Measurements from ENCODE around the gene IMPACT.

IMPACT gene

DNA sequence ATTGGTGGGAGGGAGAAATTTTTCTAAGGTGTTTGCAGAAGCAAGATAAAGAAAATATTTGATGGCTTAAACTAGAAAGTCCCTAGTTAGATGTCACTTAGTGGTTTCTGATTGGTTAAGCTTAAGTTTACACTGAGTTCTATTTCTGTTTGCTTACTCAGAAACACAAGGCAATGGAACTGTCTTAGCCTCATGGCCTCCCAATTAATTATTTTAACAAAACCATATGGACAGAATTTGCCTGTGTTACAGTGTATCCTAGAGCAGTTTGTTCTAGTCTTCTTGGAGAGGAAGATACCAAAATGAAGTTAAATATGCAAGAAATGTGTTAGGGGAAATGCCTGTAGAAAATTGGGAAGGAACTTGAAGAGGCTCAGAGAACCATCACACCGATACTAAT, 4.6 kb upstream of the IMPACT start:
- no peak for DNase-seq (ENCODE audit: low spot score)

DNA sequence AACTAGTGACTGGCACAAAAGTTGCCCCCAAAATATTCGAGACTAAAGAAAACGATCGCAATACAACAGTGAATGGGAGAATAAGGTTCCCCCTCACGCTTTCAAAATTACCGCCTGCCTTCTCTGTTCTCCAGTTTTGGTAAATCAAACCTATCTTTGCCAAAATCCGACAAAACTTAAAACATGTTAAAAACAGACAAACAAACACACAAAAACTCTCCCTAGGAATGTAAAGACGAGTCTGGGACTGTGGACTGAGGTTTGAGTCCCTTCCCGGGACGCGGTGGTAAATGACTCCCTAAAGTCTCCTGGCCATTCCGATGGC, 435 bp upstream of the IMPACT start:
- DNase-seq (ENCODE audit: low spot score): no peak

DNA sequence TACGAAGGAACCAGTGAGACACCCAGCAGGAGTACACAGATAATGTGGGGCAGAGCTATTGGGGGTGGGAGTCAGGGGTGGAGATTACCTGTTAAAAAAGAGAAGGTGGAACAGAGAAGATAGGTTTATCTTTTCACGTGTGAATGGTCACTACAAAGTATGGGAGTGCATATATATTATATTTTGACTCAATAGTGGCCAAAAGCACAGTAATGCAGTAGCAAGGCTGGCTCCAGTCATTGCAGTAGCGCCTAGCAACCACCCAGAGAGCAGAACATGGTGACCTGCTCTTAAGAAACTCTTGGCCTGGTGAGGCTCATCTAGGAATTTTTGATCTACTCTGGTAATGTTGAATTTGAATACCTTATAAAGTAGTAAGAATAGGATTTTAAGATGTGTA, 1.0 kb downstream of the IMPACT start:
- no peak for DNase-seq (ENCODE audit: low spot score)

DNA sequence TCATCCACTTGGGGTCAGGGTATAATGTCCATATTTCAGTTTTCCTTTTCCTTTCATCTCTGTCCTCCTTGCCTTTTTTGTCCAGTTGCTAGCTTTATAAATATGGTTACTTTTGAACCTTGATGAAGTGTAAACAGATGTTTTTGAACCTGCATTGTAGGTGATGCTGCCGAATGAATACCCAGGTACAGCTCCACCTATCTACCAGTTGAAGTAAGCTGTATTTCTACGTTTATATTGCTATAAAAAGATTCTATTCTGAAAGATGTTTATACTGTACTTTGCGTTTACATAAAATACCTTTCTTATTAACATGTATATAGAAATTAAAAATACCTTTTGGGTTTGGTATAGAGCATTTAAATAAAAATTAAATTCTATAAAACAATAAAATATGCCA, 2.2 kb downstream of the IMPACT start:
- no peak for DNase-seq (ENCODE audit: low spot score)

DNA sequence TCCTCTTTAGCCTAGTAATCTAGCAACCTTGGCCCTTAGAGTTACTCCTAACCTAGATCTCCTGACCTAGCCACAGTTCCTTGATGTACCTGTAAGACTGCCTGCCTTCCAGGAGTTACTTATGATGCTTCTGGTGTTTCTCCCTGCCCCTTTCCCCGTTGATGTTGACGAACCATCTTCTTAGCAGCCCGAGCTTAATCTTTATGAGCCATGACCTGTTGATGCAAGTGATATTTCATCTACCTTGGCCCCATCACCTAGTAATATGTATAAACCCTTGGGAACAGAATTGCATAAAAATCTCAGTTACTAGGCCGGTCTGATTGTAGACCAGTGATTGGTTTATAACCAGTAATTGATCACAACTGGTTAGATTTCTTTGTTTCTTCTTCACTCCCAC, 2.7 kb downstream of the IMPACT start:
- no peak for DNase-seq (ENCODE audit: low spot score)

DNA sequence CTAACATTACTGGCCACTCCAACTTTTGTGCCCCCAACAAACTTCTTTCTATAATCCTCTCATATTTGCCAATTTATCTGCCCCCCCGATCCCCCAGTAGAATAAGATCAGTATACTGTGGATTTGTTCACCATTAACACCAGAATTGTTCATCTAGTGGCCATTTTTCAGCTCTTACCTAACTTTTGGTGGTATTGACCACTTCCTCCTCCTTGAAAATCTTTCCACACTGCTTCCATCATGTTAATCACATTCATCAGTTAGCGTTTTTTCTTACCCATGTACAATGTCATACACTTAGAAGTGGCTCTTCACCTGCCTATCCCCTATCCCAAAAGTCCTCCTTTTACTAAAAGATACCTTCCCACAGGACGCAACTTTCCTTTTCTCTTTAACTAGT, 6.1 kb downstream of the IMPACT start:
- no peak for DNase-seq (ENCODE audit: low spot score)

DNA sequence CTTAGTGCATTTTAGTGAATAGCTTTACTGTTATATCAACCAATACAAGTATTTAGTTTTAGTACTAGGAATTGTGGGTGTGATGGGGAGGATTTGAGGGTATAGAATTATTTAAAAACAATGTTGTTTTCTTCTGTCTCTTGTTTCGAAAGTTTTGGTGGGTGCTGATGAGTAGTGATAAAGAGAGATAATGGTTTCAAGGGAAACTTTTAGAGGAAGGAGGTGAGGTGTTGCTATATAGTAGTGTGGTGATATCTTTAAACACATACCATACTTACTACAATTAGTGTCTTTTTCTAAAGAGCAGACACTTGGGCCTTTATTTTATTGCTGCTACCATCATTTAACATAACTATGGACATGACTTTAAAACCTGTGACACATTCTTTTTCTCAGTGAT, 10.5 kb downstream of the IMPACT start:
- DNase-seq (ENCODE audit: low spot score): no peak

DNA sequence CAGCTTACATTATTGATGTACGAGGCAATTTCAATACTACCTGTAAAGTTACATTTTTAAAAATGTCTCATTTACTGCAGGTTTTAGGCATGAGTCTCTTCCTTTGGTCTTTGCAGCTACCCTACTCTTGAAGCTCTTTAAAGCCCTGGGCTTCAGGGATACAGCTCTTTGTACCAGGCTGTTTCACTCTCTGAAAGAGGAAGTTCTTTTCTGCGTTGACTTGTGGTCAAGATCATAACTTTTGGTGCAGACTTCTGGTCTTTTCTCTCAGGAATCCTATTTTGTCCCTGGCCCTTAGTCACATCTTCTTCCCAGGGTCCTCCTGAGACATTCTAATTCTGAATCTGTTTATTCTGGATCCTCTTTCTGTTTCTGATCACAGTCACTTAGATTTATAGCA, 17.4 kb downstream of the IMPACT start:
- DNase-seq (ENCODE audit: low spot score): no peak

DNA sequence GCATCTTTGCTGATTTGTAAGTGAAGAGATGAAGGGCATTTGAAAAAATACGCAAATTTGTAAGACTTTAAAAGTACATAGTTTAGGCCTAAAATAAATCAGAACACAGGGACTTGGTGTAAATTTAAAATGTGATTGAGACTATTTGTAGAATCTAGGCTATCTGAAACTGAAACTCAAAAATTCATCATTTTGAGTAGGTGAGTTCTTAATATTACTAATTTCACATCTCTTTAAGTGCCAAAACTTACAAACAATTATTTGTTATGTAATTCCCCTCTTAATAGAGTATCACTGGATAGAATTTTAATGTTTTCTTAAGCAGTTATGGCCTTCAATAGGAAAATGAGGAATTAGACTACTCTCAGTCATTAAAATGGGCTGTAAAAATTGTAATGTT, 20.0 kb downstream of the IMPACT start:
- no peak for DNase-seq (ENCODE audit: low spot score)

DNA sequence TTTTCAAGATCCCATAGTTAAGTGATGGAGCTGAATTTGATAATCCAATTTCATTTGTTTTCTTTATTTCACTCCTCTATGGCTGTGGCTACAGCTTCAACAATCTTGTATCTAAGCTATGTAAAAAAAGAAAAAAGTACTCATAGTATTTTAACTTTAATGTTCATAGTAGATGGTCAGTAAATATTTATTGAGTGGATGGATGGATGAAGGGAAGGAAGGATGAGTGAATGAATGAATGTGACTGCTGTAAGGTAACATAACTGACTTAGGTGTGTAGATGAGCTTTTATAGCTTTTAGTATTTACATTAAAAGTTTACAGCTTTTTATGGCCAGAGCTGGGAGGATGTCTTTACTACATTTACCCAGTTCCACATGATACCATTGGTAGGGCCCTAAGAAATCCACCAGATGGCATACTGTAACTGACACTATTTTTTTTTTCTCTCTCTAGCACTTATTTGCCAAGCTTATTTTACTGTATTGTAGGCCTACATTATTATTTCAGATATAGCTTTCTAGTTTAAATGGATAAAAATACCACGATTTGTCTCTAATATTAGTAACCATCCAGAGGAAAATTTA, 20.6 kb downstream of the IMPACT start:
- no peak for DNase-seq (ENCODE audit: low spot score)

DNA sequence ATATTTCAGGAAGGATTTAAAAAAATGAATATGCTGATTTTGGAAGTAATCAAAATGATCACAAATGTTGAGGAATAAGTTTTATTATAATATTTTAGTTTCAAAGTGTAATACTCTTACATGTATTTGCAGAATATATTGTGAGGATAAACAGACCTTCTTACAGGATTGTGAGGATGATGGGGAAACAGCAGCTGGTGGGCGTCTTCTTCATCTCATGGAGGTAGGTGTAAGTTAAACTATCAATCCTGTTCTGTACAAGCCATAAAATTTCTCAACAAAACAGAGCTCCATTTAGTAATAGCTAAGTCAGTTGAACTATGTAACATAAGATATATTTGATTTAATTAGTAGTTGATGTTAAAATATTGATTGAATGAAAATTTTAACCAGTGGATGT, 21.5 kb downstream of the IMPACT start:
- no peak for DNase-seq (ENCODE audit: low spot score)

DNA sequence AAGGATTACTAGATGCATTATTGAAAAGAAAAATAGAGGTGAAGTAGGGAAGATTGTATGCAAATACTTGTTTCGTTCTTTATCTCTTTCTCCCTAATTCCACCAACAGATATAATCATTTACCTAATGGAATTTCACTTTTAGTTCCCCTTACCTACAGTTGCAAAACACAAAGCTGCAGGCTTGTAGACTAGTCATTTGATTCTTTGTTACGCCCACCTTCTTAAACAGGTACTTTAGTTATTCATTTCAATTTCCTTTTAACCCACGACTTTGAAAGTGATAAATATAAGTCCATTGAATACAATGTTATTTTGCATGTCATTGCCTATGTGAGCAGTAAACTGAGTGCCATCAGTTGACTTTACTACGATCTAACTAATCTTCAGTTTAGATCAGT, 30.1 kb downstream of the IMPACT start:
- no peak for DNase-seq (ENCODE audit: low spot score)

DNA sequence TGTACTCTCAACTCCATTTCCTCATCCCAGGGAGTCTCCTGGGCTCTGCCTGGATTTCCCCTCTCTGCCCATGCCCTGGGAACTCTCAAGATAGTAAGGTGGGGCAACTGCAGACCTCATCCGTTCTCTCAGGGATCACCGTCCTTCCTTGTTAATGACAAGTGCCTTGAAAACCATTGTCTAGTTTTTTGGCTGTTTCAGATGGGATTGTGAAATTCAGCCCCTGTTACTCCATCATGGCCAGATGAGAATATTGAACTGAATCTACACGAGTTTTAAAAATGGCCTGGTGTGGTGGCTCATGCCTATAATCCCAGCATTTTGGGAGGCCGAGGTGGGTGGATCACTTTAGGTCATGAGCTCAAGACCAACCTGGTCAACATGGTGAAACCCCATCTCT, 33.3 kb downstream of the IMPACT start:
- no peak for DNase-seq (ENCODE audit: low spot score)

DNA sequence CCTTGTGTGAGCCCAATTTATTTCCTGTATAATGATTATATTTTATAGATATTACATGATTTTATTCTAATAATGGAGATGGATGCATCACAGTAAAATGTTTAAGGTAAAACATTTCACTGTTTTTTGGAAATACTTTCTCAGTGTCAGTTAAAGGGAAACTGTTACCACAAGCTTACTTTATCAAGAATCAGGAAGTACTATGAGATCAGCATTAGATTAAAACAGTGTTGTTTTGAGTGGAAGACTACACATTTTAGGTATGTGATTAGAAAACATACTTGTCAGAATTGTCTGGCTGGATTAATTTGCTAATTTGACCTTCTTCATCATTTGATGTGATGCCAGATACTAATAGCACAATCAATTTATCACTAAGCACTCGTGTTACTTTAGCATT, 33.9 kb downstream of the IMPACT start, which contains the start of gene HRH4:
Gene HRH4, plus strand, starts transcription at position 250 of the 400 bp plus-strand sequence. Its CDS starts 92 bp downstream, at position 342.
- no peak for DNase-seq (ENCODE audit: low spot score)

DNA sequence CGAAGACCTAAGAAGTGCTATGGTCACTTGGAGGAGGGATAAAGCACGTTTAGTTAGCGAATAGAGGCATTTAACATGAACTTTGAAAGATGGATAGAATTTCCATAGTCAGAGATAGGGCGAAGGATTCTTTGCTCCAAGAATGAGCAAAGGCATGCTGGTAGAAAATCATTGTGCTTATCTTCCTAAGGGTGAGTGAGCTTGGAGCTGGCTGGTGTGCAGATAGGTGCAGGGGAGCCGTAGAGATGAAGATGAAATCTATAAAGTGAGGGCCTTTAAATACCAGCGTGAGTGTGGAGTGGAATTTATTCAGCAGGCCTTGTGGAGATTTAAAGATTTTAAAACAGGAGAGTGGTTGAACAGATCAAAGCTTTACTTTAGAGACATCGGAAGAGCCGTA, 35.5 kb downstream of the IMPACT start:
- DNase-seq (ENCODE audit: low spot score): no peak

DNA sequence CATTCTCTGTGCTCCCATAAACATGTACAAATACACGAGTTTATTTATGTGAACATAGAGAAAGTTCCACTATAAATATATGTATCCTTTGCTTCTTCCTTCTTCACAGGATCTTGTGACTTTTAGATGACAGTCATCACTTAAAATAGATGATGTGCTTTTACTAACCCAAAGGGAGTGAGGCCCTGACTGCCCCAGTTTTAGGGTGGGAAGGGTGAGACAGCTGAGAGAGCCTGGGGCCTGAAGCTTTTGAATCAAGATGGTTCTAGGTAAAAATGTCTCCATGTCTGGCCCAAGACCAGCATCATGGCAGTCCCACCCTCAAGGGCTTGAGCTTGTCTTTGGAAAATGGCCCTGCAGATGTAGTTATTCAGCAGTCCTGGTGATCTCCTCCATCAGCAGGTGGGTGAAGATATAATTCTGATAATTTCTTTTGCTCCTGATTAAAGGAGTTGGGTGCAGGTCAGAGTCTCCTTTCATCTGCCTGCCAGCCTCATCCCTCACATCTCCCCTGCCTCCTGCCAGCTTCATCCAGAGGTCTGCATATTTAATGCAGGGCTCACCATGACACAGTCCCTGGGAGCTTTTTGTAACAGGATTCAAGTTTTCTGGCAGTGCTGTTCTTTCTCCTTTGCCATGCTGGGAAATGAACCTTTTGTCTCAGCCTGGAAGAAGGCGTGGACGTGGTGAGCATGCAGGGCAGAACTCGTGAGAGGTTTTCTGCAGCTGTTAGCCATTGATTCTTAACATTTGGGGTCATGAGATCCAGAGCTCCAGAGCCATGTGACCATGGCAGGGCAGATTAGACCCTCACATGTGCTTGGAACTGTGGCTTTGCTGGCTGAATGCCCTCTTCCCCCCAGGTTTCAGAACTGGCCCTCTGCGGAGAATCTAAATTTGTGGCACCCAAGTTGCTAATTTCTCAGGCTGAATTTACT, 36.6 kb downstream of the IMPACT start:
- peak; percentile 5 for DNase-seq (ENCODE audit: low spot score)

DNA sequence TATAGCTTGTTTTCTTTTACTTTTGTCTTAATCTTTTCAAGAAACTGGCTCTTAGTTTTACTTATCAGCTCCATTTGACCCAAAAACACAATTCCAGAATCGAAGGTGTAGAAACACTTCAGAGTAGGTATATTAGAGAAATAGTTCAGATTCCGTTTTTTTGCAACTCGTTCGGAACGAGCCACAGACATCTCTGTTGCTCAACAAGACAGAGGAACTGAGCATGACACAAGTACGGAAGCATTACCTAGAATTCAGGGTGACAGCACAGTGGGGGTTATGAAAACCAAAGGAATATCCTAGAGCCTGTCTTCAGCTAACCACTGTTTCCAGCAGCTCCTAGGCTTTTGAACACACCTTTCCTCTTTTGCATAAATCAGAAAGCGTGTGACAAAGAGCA, 39.0 kb downstream of the IMPACT start:
- no peak for DNase-seq (ENCODE audit: low spot score)

DNA sequence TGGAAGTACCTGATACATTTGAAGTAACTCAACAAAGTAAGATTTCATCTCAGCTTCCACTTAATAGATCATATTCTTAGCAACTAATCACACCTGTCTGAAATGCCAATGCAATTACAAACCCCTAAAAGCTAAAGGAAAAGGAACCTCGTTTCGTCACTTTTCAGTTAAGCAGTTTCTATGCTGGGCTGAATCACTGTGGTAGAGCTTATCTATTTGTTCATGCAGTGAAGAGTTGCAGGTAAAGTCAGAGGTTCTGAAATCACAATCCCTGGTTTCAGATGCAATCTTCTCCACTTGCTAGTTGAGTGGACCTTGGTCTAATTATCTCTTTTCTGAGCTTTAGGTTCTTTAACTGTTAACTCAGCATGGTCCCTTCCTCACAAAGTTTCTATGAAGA, 40.3 kb downstream of the IMPACT start:
- no peak for DNase-seq (ENCODE audit: low spot score)

DNA sequence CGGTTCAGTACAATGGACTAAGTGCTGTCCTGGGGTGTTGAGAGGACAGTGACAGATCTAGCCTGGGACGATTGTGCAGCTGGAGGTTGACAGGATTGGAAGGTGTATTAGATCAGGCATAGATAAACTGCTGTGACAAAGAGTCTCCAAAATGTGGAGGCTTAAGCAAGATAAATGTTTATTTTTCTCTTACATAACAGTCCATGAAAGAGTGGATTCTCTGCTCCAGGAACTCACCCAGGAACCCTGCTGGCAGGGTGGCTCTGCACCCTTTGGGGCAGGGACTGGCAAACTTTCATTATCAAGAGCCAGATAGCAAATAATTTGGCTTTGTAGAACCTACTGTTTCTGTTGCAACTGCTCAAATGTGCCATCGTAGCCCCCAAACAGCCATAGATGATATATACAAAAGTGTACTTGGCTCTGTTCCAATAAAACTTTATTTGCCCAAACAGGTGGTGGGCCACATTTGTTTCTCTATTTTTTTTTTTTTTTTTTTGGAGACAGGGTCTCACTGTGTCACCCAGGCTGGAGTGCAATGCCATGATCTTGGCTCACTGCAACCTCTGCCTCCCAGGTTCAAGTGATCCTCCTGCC, 43.6 kb downstream of the IMPACT start:
- DNase-seq (ENCODE audit: low spot score): no peak

DNA sequence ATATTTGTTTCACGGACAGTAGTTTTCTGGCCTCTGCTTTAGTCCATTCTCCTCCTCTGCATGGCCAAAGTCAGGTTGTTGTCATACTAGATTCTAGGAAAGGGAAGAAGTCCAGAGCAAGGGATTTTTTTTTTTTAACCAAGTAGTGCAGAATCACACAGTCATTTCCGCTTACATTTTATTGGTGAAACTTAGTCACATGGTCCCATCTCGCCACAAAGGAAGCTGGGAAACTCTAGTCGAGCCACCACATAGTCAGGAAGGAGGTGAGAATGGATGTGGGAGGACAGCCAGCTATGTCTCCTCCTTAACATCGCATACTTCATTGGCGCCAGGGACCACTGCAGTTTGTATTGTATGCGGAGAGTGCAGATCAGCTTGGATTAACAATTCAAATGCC, 44.3 kb downstream of the IMPACT start:
- DNase-seq (ENCODE audit: low spot score): no peak

DNA sequence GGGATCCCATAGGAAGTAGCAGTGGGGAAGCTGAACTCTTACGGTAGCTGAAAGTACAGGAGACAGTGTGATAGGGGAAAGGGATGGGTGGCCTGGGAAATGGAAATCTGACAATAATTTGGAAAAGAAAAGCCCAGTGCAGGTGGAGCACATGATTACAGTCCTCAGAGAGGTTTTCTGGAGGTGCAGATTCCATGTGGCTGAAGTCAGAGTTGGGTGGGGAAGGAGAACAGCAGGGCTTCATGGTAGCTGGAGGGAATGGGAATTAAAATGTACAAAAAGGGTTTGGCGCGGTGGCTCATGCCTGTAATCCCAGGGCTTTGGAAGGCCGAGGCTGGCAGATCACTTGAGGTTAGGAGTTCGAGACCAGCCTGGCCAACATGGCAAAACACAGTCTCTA, 46.1 kb downstream of the IMPACT start:
- no peak for DNase-seq (ENCODE audit: low spot score)

DNA sequence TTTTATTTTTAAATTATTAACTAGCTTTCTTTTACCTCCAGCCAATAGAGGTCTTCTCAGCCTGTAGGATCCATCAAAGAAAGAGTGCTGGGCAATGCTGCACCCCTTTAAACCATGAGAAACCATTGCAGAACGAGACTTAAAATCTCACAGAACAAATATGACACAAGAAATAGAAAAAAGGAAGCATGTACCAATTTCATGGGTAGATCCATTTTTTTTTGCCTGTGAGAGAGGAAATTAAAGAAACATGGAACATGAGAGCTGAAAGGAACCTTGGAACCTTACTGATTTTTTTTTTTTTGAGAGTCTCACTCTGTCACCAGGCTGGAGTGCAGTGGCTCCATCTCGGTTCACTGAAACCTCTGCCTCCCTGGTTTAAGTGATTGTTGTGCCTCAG, 47.9 kb downstream of the IMPACT start:
- no peak for DNase-seq (ENCODE audit: low spot score)

DNA sequence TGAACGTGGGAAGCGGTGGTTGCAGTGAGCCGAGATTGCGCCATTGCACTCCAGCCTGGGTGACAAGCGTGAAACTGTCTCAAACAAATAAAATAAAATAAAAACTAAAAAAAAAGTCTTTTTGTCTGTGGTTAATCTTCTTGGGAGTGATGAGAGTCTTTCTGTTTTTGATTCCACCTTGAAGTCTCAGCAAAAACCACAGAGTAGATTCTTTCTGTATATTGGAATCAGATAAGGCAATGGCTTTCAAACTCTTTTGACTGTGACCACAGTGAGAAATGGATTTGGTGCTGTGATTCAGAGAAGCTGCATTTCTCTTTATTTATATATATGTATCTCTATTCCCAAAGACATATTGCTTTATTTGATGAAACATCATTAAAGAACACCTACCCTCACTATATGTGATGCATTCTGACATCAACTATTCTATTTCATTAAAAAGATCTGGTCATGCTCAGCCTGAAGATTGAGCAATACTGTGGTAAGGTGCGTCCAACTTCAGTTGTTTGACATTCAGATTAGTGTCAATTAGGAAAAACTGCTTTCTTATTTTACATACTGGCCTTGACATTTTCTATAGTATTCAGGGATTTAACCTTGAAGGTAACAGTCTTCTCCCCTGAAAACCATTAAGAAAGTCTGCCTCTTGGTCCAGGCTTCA, 49.6 kb downstream of the IMPACT start:
- DNase-seq (ENCODE audit: low spot score): no peak
